Panc1 (cell line): ENCODE results near the gene MBOAT7.

Experiments
- CTCF ChIP-seq: fragments of 450-650 bp; IDR thresholded peaks from 2 replicates; pipeline ENCODE4 v1.5.1; 2017; ENCODE audit warnings: mild to moderate bottlenecking
- POLR2AphosphoS5 ChIP-seq: IDR thresholded peaks from 2 replicates; pipeline ENCODE4 v1.6.1; 2012; ENCODE audit warnings: mild to moderate bottlenecking, low read depth, low read length, moderate library complexity
- TCF7L2 ChIP-seq: IDR thresholded peaks from 2 replicates; pipeline ENCODE4 v1.6.1; 2011; ENCODE audit warnings: mild to moderate bottlenecking, low read depth, low read length, inconsistent platforms
- TF ChIP-seq, protein P1 (sequence below), 2 experiments: IDR thresholded peaks; 2 replicates each; pipeline ENCODE4 v1.6.1; 2011 to 2012; ENCODE audit warnings: low read depth in 2 of 2, control low read depth in 1 of 2, low read length in 1 of 2, mild to moderate bottlenecking in 1 of 2, moderate library complexity in 1 of 2; ENCODE audit not compliant: insufficient read depth in 1 of 2

DNA sequence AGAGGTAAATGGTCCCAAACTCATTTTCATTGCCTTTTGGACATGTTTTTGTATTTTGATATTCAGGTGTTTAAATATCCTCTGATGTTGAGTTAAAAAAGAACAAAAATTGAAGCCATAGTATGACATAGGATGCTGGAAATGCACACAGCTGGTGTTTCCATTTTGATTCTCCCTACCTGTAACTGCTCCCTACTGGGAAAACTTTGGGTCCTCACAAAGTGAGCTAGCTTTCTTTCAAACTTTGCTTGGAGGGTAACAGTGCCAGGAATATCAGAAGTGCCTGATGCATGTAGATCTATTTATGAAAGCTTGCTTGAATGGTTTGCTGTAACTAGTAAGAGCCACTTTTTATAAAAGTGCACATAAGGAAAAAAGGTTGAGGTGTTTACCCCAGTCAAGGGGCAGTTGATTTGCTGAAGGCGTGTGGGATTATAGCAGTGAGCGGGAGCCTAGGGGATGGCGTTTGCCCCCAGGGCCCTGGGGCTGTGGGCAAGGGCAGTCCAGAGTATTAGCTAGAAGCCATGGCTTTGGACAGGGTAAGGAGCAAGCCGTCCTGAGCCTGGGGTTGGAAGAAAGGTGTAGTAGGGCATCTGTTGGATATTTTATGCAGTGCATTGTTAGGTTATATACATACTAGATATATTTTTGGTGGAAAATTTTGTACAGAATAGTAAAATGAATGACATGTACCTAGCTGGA lies 15.5 kb upstream of the MBOAT7 start:
- no peak for TF ChIP-seq CTCF
- no peak for TF ChIP-seq TCF7L2
- TF ChIP-seq POLR2AphosphoS5, result no peak
- TF ChIP-seq, protein P1, sequence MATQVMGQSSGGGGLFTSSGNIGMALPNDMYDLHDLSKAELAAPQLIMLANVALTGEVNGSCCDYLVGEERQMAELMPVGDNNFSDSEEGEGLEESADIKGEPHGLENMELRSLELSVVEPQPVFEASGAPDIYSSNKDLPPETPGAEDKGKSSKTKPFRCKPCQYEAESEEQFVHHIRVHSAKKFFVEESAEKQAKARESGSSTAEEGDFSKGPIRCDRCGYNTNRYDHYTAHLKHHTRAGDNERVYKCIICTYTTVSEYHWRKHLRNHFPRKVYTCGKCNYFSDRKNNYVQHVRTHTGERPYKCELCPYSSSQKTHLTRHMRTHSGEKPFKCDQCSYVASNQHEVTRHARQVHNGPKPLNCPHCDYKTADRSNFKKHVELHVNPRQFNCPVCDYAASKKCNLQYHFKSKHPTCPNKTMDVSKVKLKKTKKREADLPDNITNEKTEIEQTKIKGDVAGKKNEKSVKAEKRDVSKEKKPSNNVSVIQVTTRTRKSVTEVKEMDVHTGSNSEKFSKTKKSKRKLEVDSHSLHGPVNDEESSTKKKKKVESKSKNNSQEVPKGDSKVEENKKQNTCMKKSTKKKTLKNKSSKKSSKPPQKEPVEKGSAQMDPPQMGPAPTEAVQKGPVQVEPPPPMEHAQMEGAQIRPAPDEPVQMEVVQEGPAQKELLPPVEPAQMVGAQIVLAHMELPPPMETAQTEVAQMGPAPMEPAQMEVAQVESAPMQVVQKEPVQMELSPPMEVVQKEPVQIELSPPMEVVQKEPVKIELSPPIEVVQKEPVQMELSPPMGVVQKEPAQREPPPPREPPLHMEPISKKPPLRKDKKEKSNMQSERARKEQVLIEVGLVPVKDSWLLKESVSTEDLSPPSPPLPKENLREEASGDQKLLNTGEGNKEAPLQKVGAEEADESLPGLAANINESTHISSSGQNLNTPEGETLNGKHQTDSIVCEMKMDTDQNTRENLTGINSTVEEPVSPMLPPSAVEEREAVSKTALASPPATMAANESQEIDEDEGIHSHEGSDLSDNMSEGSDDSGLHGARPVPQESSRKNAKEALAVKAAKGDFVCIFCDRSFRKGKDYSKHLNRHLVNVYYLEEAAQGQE (IDR thresholded peaks at IDR 0.05; ENCODE audit: insufficient read depth in 1 of 2, low read depth in 2 of 2, low read length in 1 of 2), result no peak
